ENCODE data around the gene CD300H.

The CD300H gene

GRCh38 chr17:74599023-74599399 lies 31.7 kb upstream of the CD300H start (continued):
- no peak for TF ChIP-seq ZNF280D (tag by site-specific recombination; IDR thresholded peaks at IDR 0.05)
- no peak for TF ChIP-seq ZBTB7A (tag by site-specific recombination; IDR thresholded peaks at IDR 0.05; ENCODE audit: low read depth)
- TF ChIP-seq OSR2 (tag by site-specific recombination; IDR thresholded peaks at IDR 0.05): no peak

DNA sequence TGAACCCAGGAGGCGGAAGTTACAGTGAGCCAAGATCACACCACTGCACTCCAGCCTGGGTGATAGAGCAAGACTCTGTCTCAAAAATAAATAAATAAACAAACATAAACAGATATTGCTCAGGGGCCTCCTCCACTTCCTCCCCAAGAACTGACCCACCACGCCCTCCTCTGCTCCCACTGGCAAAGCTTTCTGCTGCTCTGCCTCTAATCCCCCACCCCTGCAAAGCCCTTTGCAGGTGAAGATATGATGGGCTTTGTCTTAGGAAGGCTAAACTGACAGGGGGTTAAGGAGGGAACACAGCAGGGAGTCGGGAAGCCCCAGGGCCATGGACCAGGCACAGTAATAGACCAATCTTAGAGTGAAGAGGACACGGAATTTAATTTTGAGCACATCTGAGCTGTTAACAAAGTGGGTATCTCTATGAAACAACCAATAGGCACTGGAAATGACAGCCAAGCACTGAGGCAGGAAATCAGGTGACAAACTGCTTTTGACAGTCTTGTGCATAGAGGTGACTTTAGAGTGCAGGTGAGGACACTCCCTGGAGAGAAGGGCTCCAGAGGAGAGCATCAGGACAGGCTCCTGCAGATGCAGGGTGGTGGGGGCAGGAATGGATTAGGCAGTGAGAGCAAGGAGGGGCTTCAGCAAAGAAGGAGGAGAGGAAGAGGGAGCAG lies 31.2 kb upstream of the CD300H start:
- TF ChIP-seq HOXA7 (CRISPR knock-in tag; IDR thresholded peaks at IDR 0.05; ENCODE audit: borderline replicate concordance) (no peak), ZNF544 (tag by site-specific recombination; IDR thresholded peaks at IDR 0.05) (no peak), ZNF776 (tag by site-specific recombination; IDR thresholded peaks at IDR 0.05; ENCODE audit: borderline replicate concordance) (no peak), SALL2 (tag by site-specific recombination; IDR thresholded peaks at IDR 0.05; ENCODE audit: borderline replicate concordance) (no peak), ZBTB49 (tag by site-specific recombination; IDR thresholded peaks at IDR 0.05; ENCODE audit: low read depth) (no peak), ZNF76 (tag by site-specific recombination; IDR thresholded peaks at IDR 0.05; ENCODE audit: borderline replicate concordance, low read depth) (no peak), ZNF654 (tag by site-specific recombination; IDR thresholded peaks at IDR 0.05; ENCODE audit: low read depth) (no peak), ZNF398 (tag by site-specific recombination; IDR thresholded peaks at IDR 0.05) (0 out of 2 replicates have a peak, but pooled peaks have one; percentile 47)
- POLR2A ChIA-PET: no interaction called here
- CTCF ChIA-PET: interaction anchor here (0.5 to 1.8 kb wide), 6 partner anchors 21 to 219 kb away, joined by 3 to 6 read pairs (median 3); no protein-coding TSS in a partner anchor
- Histone ChIP-seq H3K4me1 (ENCODE audit: control insufficient read depth, insufficient read depth, low read length) (no peaks in the 10 kb centered on the region), H3K9me3 (ENCODE audit: control insufficient read depth, insufficient read depth, low read depth, low read length) (no peaks in the 10 kb centered on the region), H3K4me3 (ENCODE audit: low read depth, low read length) (no peak overlapping the region), H3K27ac (ENCODE audit: extremely low read depth, low read depth, low read length) (no peak overlapping the region), H3K36me3 (ENCODE audit: control insufficient read depth in 2 of 2, insufficient read depth in 1 of 2, low read length in 2 of 2) (no peaks in the 10 kb centered on the region)

GRCh38 chr17:74597069-74597790 lies 29.9 kb upstream of the CD300H start:
- H3K4me3 ChIP-seq (ENCODE audit: low read depth, low read length): no peak overlapping the region
- H3K36me3 ChIP-seq (ENCODE audit: control insufficient read depth in 2 of 2, insufficient read depth in 1 of 2, low read length in 2 of 2): no peaks in the 10 kb centered on the region
- H3K27ac ChIP-seq (ENCODE audit: extremely low read depth, low read depth, low read length): no peak overlapping the region
- POLR2A ChIA-PET: no interaction called here
- CTCF ChIA-PET: interaction anchor here (0.6 to 1.0 kb wide), 2 partner anchors 20 to 37 kb away, joined by 3 to 4 read pairs; no protein-coding TSS in a partner anchor
- no peaks in the 10 kb centered on the region for H3K9me3 ChIP-seq (ENCODE audit: control insufficient read depth, insufficient read depth, low read depth, low read length)
- H3K4me1 ChIP-seq (ENCODE audit: control insufficient read depth, insufficient read depth, low read length): no peaks in the 10 kb centered on the region
- TF ChIP-seq, protein P1, sequence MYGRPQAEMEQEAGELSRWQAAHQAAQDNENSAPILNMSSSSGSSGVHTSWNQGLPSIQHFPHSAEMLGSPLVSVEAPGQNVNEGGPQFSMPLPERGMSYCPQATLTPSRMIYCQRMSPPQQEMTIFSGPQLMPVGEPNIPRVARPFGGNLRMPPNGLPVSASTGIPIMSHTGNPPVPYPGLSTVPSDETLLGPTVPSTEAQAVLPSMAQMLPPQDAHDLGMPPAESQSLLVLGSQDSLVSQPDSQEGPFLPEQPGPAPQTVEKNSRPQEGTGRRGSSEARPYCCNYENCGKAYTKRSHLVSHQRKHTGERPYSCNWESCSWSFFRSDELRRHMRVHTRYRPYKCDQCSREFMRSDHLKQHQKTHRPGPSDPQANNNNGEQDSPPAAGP (tag by site-specific recombination; IDR thresholded peaks at IDR 0.05): no peak
- TF ChIP-seq SETDB1 (IDR thresholded peaks at IDR 0.05; ENCODE audit: insufficient read length, low read length) (no peak), ZSCAN30 (tag by site-specific recombination; IDR thresholded peaks at IDR 0.05) (no peak), ZNF292 (tag by site-specific recombination; IDR thresholded peaks at IDR 0.05; ENCODE audit: borderline replicate concordance, low read depth) (no peak), ZNF571 (tag by site-specific recombination; IDR thresholded peaks at IDR 0.05) (no peak), ZNF335 (tag by site-specific recombination; conservative IDR thresholded peaks at IDR 0.05) (no peak), ZNF341 (tag by site-specific recombination; IDR thresholded peaks at IDR 0.05; ENCODE audit: low read depth) (no peak)
- TF ChIP-seq, protein P2, sequence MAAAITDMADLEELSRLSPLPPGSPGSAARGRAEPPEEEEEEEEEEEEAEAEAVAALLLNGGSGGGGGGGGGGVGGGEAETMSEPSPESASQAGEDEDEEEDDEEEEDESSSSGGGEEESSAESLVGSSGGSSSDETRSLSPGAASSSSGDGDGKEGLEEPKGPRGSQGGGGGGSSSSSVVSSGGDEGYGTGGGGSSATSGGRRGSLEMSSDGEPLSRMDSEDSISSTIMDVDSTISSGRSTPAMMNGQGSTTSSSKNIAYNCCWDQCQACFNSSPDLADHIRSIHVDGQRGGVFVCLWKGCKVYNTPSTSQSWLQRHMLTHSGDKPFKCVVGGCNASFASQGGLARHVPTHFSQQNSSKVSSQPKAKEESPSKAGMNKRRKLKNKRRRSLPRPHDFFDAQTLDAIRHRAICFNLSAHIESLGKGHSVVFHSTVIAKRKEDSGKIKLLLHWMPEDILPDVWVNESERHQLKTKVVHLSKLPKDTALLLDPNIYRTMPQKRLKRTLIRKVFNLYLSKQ (tag by site-specific recombination; IDR thresholded peaks at IDR 0.05; ENCODE audit: borderline replicate concordance): no peak
